HL-60 (cell line): ENCODE data around the gene TNFAIP2.

Experiments
- DNase-seq, 2 experiments: peaks; one replicate each; pipeline ENCODE4 v3.0.0-alpha.2; 2010 to 2020; ENCODE audit warnings: low read depth in 1 of 2, low spot score in 1 of 2
- H3K27ac ChIP-seq: fragments of 250-450 bp; sonication (Bioruptor Pico); replicated peaks from 2 replicates; pipeline ENCODE4 v1.5.1; 2020; ENCODE audit warnings: mild to moderate bottlenecking, moderate library complexity
- H3K27me3 ChIP-seq: fragments of 250-450 bp; sonication (Bioruptor Pico); 2 replicates; pipeline ENCODE4 v1.5.1; 2021; ENCODE audit warnings: mild to moderate bottlenecking, moderate library complexity; ENCODE audit not compliant: insufficient read depth, poor library complexity, severe bottlenecking
- H3K4me3 ChIP-seq: replicated peaks from 2 replicates; pipeline ENCODE4 v1.5.1; 2011; ENCODE audit warnings: mild to moderate bottlenecking, control low read depth, low read length; ENCODE audit not compliant: insufficient read depth
- CTCF ChIP-seq: IDR thresholded peaks from one replicate; pipeline ENCODE4 v1.5.1; 2011; ENCODE audit warnings: low read length, control low read depth, inconsistent platforms; ENCODE audit not compliant: insufficient read depth
- GABPA ChIP-seq: IDR thresholded peaks from 2 replicates; pipeline ENCODE4 v1.6.1; 2012; ENCODE audit warnings: low read depth
- POLR2AphosphoS5 ChIP-seq: IDR thresholded peaks from 2 replicates; pipeline ENCODE4 v1.6.1; 2012; ENCODE audit warnings: low read depth
- REST ChIP-seq: IDR thresholded peaks from 2 replicates; pipeline ENCODE4 v1.6.1; 2012; ENCODE audit warnings: low read depth; ENCODE audit not compliant: insufficient replicate concordance
- SPI1 ChIP-seq: IDR thresholded peaks from 2 replicates; pipeline ENCODE4 v1.6.1; 2012; ENCODE audit warnings: low read depth, mild to moderate bottlenecking, borderline replicate concordance

The TNFAIP2 gene

GRCh38 chr14:103128631-103129300 lies 5.5 kb downstream of the TNFAIP2 start:
- DNase-seq: no peak
- Histone ChIP-seq H3K27ac (no peak overlapping the region), H3K27me3 (no peaks in the 10 kb centered on the region), H3K4me3 (no peak overlapping the region)
- no peak for TF ChIP-seq SPI1

- TF ChIP-seq CTCF (no peak), SPI1 (no peak), POLR2AphosphoS5 (no peak), REST (no peak), GABPA (no peak)
- DNase-seq: no peak
- H3K27me3 ChIP-seq: no peaks in the 10 kb centered on the region
- H3K4me3 ChIP-seq: no peak overlapping the region
- H3K27ac ChIP-seq: no peak overlapping the region
Observed at GRCh38 chr14:103129301-103130016, 6.2 kb downstream of the TNFAIP2 start.

GRCh38 chr14:103130017-103130764 lies 6.9 kb downstream of the TNFAIP2 start:
- Histone ChIP-seq H3K27ac (no peak overlapping the region), H3K4me3 (no peak overlapping the region), H3K27me3 (no peaks in the 10 kb centered on the region)
- no peak for DNase-seq
- TF ChIP-seq POLR2AphosphoS5: no peak
- no peak for TF ChIP-seq CTCF
- no peak for TF ChIP-seq GABPA
- TF ChIP-seq SPI1: no peak
- TF ChIP-seq REST: no peak

DNA sequence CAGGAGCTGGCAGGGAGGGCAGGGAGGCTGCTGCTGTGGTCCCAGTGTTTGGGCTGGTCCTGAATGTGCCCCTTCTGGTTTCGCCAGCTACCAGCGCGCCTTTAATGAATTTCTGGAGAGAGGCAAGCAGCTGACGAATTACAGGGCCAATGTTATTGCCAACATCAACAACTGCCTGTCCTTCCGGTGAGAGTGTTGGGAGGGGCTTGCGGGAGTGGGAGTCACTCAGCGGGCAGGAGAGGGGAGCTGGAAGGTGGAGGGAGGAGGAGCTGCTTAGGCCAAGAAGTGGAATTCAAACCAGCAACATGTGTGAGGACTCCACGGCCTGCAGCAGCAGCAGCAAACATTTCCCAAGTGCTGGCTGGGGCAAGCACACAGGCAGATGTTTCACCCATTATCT lies 7.7 kb downstream of the TNFAIP2 start:
- no peak overlapping the region for H3K4me3 ChIP-seq
- H3K27ac ChIP-seq: no peak overlapping the region
- no peak for DNase-seq
- TF ChIP-seq POLR2AphosphoS5 (no peak), CTCF (no peak), SPI1 (no peak), GABPA (no peak), REST (no peak)
- no peaks in the 10 kb centered on the region for H3K27me3 ChIP-seq
